Keratinocyte (primary cell): Measurements from ENCODE around the gene LMO2. TPM values are rescaled to one million over a fixed set of nuclear protein-coding genes. Genes with fewer than 3 reads are reported as not detected.
"Not testable (repeated sequence)": the region's sequence is repeated elsewhere in the genome, so short reads cannot be mapped to it uniquely, and the experiment has no call there.

Experiments
- DNase-seq: peaks from one replicate; pipeline ENCODE4 v3.0.0-alpha.2; 2011; ENCODE audit warnings: low read depth, missing footprints, low spot score
- FAIRE-seq: peaks from 2 replicates; lab custom pipeline; 2011; peaks lifted over from hg19 to GRCh38; lab: Jason Lieb, UNC
- H2AFZ ChIP-seq: 2 replicates; pipeline ENCODE4 v1.6.0; 2012; ENCODE audit warnings: low read length, control low read depth, inconsistent platforms; ENCODE audit not compliant: control insufficient read depth
- H3K27ac ChIP-seq: 2 replicates; pipeline ENCODE4 v1.5.1; 2011; ENCODE audit warnings: low read length; ENCODE audit not compliant: control insufficient read depth, insufficient read depth
- H3K27me3 ChIP-seq: 3 replicates; pipeline ENCODE4 v1.6.0; 2011; ENCODE audit warnings: low read length; ENCODE audit not compliant: control insufficient read depth, insufficient read depth; ENCODE audit errors: extremely low read depth
- H3K36me3 ChIP-seq, 2 experiments: 2 replicates in 1 of 2; 3 replicates in 1 of 2; pipeline ENCODE4 v1.5.1; 2011; ENCODE audit warnings: low read length in 2 of 2, mild to moderate bottlenecking in 1 of 2; ENCODE audit not compliant: control insufficient read depth in 2 of 2, insufficient read depth in 2 of 2; ENCODE audit errors: extremely low read depth in 1 of 2
- H3K4me1 ChIP-seq: 3 replicates; pipeline ENCODE4 v1.5.1; 2011; ENCODE audit warnings: low read length; ENCODE audit not compliant: control insufficient read depth, insufficient read depth; ENCODE audit errors: extremely low read depth
- H3K4me2 ChIP-seq: 3 replicates; pipeline ENCODE4 v1.6.0; 2011; ENCODE audit warnings: low read depth, low read length; ENCODE audit not compliant: control insufficient read depth, insufficient read depth; ENCODE audit errors: extremely low read depth
- H3K4me3 ChIP-seq, 3 experiments: fragments of 200-600 bp in 1 of 3; sonication (generic) in 1 of 3; 2 replicates in 2 of 3; 3 replicates in 1 of 3; pipeline ENCODE4 v1.5.1; 2011 to 2016; ENCODE audit warnings: low read length in 3 of 3, mild to moderate bottlenecking in 3 of 3, control low read depth in 2 of 3, inconsistent platforms in 1 of 3, low read depth in 1 of 3, mixed read lengths in 1 of 3, mixed run types in 1 of 3, moderate library complexity in 1 of 3; ENCODE audit not compliant: control insufficient read depth in 2 of 3, insufficient read depth in 2 of 3; ENCODE audit errors: extremely low read depth in 1 of 3
- H3K79me2 ChIP-seq: 2 replicates; pipeline ENCODE4 v1.6.0; 2012; ENCODE audit warnings: low read length; ENCODE audit not compliant: control insufficient read depth, insufficient read depth
- H3K9ac ChIP-seq: 3 replicates; pipeline ENCODE4 v1.6.0; 2011; ENCODE audit warnings: low read length; ENCODE audit not compliant: control insufficient read depth, insufficient read depth; ENCODE audit errors: extremely low read depth
- H3K9me1 ChIP-seq: 3 replicates; pipeline ENCODE4 v1.6.0; 2011; ENCODE audit warnings: low read length; ENCODE audit not compliant: control insufficient read depth, insufficient read depth; ENCODE audit errors: extremely low read depth
- H3K9me3 ChIP-seq: 2 replicates; pipeline ENCODE4 v1.5.1; 2012; ENCODE audit warnings: low read depth, low read length; ENCODE audit not compliant: control insufficient read depth
- H4K20me1 ChIP-seq: 3 replicates; pipeline ENCODE4 v1.6.0; 2011; ENCODE audit warnings: low read length; ENCODE audit not compliant: control insufficient read depth, insufficient read depth; ENCODE audit errors: extremely low read depth
- EZH2 ChIP-seq: IDR thresholded peaks from one replicate; pipeline ENCODE4 v1.6.1; 2012; ENCODE audit warnings: inconsistent platforms, mild to moderate bottlenecking, low read length, moderate library complexity
- dilution Hi-C: fragments of 300-500 bp; cut with MboI; formaldehyde crosslinking; loops from one replicate; pipeline ENCODE4 v1.7.0; 2020; ENCODE audit warnings: low sequenced_read_pairs; ENCODE audit not compliant: extremely low pct_ligation_motif_present
- polyA plus RNA-seq, 5 experiments: library from polyadenylated mRNA; depleted of rRNA in 3 of 5; stranded (reverse) in 3 of 5; stranded (forward) in 1 of 5; unstranded in 1 of 5; fragments of >200 nt; gene quantifications; 1 replicate in 1 of 5; 2 replicates in 3 of 5; 3 replicates in 1 of 5; pipeline versions ENCODE4 v1.2.1 to v1.2.3, GENCODE V29; 2011 to 2012; ENCODE audit warnings: missing spikeins in 2 of 5, low read depth in 1 of 5, low replicate concordance in 1 of 5
- TF ChIP-seq, protein P1 (sequence below), 3 experiments: IDR thresholded peaks in 1 of 3; conservative IDR thresholded peaks in 1 of 3; optimal IDR thresholded peaks in 1 of 3; 2 replicates in 2 of 3; 3 replicates in 1 of 3; pipeline versions ENCODE3 to v1.5.1; 2011; ENCODE audit warnings: low read length in 3 of 3, mild to moderate bottlenecking in 3 of 3, moderate library complexity in 2 of 3, control low read depth in 1 of 3, inconsistent platforms in 1 of 3; ENCODE audit not compliant: insufficient read depth in 2 of 3; ENCODE audit errors: extremely low read depth in 1 of 3

LMO2 gene
- polyA plus RNA-seq, 1 donor (not counting 4 experiments of a cell fraction or from before 2014, with no cell fraction given) = 1.1 TPM

GRCh38 chr11:33933602-33934001, 41.7 kb upstream of the LMO2 start:
- H3K4me1 ChIP-seq = peaks cover 11% of the 10 kb centered on the region
- FAIRE-seq = no peak

DNA sequence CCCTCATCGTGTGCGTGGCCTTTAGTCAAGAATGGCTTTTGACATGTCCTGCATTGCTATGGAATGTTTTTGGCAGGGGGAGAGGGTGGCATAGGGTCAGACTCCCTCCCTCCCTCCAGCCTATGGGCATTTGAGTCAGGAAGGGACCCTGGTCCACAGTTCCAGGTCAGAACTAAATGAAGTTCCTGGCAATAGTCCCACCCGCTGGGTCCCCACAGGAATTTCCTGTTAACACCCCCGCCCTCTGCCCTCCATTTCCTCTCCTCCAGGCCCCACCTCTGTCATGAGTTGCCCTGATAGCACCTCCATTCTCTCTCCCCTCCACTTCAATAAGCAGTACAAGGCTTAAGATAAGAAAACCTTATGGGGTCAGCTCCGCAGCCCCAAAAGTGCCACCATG, 40.8 kb upstream of the LMO2 start:
- H3K27me3 ChIP-seq = no peaks in the 10 kb centered on the region
- DNase-seq = no peak
- H3K79me2 ChIP-seq = no peaks in the 10 kb centered on the region
- H3K27ac ChIP-seq = no peak overlapping the region
- FAIRE-seq = no peak
- peaks cover 11% of the 10 kb centered on the region for H3K4me1 ChIP-seq
- H3K4me3 ChIP-seq = no peak overlapping the region
- dilution Hi-C loops = no loop called here
- H3K9me3 ChIP-seq = no peaks in the 10 kb centered on the region
- TF ChIP-seq, protein P1, sequence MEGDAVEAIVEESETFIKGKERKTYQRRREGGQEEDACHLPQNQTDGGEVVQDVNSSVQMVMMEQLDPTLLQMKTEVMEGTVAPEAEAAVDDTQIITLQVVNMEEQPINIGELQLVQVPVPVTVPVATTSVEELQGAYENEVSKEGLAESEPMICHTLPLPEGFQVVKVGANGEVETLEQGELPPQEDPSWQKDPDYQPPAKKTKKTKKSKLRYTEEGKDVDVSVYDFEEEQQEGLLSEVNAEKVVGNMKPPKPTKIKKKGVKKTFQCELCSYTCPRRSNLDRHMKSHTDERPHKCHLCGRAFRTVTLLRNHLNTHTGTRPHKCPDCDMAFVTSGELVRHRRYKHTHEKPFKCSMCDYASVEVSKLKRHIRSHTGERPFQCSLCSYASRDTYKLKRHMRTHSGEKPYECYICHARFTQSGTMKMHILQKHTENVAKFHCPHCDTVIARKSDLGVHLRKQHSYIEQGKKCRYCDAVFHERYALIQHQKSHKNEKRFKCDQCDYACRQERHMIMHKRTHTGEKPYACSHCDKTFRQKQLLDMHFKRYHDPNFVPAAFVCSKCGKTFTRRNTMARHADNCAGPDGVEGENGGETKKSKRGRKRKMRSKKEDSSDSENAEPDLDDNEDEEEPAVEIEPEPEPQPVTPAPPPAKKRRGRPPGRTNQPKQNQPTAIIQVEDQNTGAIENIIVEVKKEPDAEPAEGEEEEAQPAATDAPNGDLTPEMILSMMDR (optimal IDR thresholded peaks at IDR 0.05 in 1 of 3, IDR thresholded peaks at IDR 0.05 in 1 of 3, conservative IDR thresholded peaks at IDR 0.05 in 1 of 3; ENCODE audit: extremely low read depth in 1 of 3, insufficient read depth in 2 of 3, low read length in 3 of 3) = no peak
- no peak for TF ChIP-seq EZH2
- no peak overlapping the region for H3K9ac ChIP-seq
- no peak overlapping the region for H2AFZ ChIP-seq
- H3K36me3 ChIP-seq = no peaks in the 10 kb centered on the region
- H3K9me1 ChIP-seq = no peaks in the 10 kb centered on the region
- H3K4me2 ChIP-seq = no peak overlapping the region
- H4K20me1 ChIP-seq = no peaks in the 10 kb centered on the region

More at GRCh38 chr11:33933602-33934001, 41.7 kb upstream of the LMO2 start:
- no peaks in the 10 kb centered on the region for H3K79me2 ChIP-seq
- no peaks in the 10 kb centered on the region for H3K9me3 ChIP-seq
- no peak overlapping the region for H3K4me2 ChIP-seq
- no peaks in the 10 kb centered on the region for H4K20me1 ChIP-seq
- TF ChIP-seq EZH2 = no peak
- TF ChIP-seq, protein P1 (optimal IDR thresholded peaks at IDR 0.05 in 1 of 3, IDR thresholded peaks at IDR 0.05 in 1 of 3, conservative IDR thresholded peaks at IDR 0.05 in 1 of 3; ENCODE audit: extremely low read depth in 1 of 3, insufficient read depth in 2 of 3, low read length in 3 of 3) = no peak
- H3K36me3 ChIP-seq = no peaks in the 10 kb centered on the region
- dilution Hi-C loops = no loop called here
- no peak overlapping the region for H3K27ac ChIP-seq
- no peak overlapping the region for H2AFZ ChIP-seq
- no peak overlapping the region for H3K9ac ChIP-seq
- no peak for DNase-seq
- H3K4me3 ChIP-seq = no peak overlapping the region
- H3K9me1 ChIP-seq = no peaks in the 10 kb centered on the region
- no peaks in the 10 kb centered on the region for H3K27me3 ChIP-seq

DNA sequence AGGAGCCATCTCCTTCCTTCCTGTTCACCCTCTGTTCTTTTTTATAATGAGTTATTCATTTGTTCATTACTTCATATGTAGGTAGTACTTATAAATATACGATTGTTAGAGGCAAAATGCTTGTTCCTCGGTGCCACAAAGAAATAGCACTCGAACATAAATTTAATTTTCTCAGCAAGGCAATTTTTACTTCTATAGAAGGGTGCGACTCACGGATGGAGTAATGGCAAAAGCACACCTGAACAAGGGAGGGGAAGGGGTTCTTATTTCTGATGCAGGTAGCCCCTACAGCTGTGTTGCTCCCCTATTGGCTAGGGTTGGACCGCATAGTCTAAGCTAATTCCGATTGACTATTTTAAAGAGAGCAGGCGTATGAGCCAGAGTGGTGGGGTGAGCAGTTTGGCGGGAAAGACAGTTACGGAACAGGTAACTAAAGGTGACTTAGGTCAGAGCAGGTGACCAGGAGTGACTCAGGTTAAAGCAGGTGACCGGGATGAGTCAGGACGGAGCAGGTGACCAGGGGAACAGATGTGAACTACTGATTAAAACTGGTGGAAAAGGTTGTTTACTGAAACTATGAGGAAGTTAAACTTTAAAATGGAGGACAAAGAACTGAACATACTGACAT, 40.0 kb upstream of the LMO2 start:
- not testable (repeated sequence) for H3K27me3 ChIP-seq, H4K20me1 ChIP-seq

More for the DNA sequence above, 40.0 kb upstream of the LMO2 start:
- dilution Hi-C loops, H3K9ac ChIP-seq, H3K27ac ChIP-seq, H3K9me3 ChIP-seq, H3K79me2 ChIP-seq, FAIRE-seq, H3K4me3 ChIP-seq, H3K36me3 ChIP-seq, H2AFZ ChIP-seq, H3K9me1 ChIP-seq, H3K4me2 ChIP-seq, DNase-seq, H3K4me1 ChIP-seq: not testable (repeated sequence)
